ENCODE results near the gene KIFC3.
"Not testable (repeated sequence)": the region's sequence is repeated elsewhere in the genome, so short reads cannot be mapped to it uniquely, and the experiment has no call there.

The KIFC3 gene

GRCh38 chr16:57786632-57787518 lies 15.4 kb downstream of the KIFC3 start:
- no peak for DNase-seq

DNA sequence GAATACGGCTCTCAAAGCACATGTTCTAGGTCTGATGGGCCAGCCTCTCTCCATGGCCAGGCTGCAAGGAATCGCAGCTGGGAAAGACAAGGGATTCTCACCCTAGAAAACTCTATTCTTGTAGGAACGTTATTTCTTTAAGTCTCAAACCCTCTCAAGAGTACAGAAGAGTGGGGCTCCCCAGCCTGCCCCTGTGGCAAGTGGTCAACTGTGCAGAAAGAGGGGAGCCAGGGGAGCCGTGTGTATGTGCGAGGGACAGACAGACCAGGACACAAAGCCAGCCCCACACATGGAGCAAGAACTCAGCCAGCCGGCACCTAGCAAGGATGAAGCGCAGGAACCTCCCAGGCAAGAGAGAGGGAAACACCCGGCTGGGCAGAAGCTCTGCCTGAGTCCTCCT lies 16.4 kb downstream of the KIFC3 start:
- no peak for DNase-seq

DNA sequence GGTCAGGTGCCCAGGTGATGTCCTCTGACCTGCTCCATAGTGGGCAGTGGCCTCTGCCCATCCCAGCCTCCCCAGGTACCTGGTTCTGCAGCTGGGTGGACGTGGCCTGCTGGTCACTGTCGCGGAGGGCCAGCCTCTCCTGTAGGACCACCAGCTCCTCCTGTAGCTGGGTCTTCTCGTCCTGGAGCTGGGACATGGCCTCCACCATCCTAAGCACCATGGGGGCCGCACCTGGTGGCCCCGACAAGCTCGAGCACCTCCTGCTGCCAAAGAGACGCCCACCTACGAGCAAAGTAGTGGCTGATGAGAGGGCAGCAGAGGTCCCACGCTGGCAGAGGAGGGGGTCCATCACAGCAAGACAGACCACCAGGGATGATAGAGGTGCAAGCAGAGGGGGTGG lies 16.9 kb downstream of the KIFC3 start:
- no peak for DNase-seq

- no peak for DNase-seq
Observed at GRCh38 chr16:57784334-57784733, 18.0 kb downstream of the KIFC3 start.

DNA sequence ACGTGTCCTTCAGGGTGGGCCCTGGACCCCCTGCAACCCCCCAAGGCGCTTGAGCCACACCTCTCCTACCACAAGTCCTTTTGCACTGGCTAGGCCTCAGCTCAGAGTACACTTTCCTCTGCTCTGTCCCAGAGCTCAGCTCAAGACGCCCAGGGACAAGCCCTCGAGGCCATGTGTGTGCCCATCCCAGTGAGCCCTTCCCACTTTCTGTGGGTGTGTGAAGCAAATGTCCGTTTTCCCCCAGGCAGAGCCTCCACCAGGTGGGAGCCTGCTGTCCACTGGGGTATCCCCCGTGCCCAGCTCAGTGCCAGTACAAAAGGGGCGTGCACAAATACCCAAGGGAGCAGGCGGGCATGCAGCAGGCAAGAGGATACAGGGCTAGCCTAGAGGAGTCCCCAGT lies 18.4 kb downstream of the KIFC3 start:
- no peak for DNase-seq

- DNase-seq: no peak
Observed at GRCh38 chr16:57783116-57783515, 19.2 kb downstream of the KIFC3 start.

DNA sequence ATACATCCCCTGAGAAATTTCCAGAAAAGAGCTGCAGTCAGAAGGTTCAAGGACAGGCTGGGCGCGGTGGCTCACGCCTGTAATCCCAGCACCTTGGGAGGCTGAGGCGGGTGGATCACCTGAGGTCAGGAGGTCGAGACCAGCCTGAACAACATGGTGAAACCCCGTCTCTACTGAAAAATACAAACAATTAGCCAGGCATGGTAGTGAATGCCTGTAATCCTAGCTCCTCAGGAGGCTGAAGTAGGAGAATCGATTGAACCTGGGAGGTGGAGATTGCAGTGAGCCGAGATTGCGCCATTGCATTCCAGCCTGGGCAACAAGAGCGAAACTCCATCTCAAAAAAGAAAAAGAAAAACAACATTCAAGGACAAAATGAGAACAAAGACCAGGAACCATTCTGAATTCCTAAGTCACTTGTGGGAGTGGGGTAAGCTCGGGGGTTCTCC lies 19.7 kb downstream of the KIFC3 start:
- not testable (repeated sequence) for DNase-seq

DNA sequence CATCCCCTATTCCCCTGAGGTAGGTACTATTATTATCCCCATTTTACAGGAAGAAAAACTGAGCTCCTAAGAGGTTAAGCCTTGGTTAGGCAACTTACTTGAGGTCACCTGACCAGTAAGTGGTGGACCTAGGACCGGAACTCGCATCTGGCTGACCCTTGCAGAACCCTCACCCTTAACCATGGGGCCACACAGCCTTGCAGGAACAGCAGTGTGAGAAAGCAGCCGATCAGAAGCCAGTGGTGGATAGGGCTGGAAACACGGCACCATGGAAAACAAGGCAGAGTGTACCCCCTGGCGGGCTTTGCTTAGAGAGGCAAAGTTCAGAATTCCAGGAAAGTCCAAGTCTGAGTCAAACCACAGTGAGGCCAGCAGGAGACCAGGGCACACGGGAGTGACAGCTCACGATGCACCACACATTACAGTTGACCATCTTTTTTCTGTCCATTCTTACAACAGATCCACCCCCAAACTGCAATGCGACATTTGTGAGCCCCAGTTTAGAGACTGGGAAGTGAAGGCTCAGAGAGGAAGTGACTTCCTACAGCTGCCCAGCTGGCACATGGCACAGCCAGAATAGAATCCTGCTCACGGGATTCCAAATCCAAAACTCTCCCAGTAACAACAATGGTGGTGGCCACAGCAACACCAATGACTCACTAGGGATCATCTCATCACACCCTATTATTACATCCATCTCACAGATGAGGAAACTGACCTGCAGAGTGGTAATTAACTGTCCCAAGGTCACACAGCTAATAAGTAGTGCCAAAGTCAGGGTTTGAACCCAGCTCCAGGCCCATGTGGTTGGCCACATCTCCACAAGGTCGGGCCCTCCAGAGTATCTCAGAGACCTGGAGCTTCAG lies 20.3 kb downstream of the KIFC3 start:
- no peak for DNase-seq

DNA sequence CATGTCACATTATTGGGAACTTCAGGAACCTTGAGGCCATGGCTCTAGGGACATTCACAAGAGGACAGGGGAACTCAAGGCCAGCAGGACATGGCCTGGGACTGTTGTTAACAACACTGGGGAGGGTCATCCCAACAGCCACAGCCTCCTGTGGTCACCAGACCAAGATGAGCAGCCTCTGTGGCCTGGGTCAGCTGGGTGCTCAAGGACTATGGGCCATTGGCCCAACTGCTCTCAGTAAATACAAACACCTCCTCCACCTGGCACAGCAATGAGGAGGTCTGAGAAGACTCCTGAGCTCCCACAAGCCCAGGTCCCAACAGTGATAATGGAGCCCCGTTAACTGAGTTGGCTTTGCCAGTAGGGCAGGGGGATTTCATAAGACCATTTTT lies 20.9 kb downstream of the KIFC3 start:
- no peak for DNase-seq

DNA sequence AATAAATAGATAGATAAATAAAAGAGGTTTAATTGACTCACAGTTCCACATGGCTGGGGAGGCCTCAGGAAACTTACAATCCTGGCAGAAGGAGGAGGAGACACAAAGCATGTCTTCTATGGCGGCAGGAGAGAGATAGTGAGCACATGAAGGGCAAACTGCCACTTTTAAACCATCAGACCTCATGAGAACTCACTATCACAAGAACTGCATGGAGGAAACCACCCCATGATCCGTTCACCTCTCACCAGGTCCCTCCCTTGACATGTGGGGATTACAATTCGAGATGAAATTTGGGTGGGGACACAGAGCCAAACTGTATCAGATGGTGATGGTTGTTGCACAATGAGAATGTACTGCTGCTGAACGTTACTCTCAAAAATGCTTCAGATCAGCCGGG lies 22.5 kb downstream of the KIFC3 start:
- not testable (repeated sequence) for DNase-seq

DNA sequence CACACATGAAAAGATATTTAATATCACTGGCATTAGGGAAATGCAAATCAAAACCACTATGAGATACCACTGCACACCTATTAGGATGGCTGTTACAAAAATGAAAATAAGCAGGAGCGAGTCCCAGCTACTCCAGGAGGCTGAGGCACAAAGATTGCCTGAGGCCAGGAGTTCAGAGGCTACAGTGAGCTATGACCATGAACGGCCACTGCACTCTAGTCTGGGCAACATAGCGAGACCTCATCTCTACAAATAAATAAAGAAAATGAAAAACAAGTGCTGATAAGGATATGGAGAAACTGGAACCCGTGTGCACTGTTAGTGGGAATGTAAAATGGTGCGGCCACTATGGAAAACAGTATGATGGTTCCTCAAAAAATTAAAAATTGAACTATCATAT lies 23.6 kb downstream of the KIFC3 start:
- DNase-seq: no peak

DNA sequence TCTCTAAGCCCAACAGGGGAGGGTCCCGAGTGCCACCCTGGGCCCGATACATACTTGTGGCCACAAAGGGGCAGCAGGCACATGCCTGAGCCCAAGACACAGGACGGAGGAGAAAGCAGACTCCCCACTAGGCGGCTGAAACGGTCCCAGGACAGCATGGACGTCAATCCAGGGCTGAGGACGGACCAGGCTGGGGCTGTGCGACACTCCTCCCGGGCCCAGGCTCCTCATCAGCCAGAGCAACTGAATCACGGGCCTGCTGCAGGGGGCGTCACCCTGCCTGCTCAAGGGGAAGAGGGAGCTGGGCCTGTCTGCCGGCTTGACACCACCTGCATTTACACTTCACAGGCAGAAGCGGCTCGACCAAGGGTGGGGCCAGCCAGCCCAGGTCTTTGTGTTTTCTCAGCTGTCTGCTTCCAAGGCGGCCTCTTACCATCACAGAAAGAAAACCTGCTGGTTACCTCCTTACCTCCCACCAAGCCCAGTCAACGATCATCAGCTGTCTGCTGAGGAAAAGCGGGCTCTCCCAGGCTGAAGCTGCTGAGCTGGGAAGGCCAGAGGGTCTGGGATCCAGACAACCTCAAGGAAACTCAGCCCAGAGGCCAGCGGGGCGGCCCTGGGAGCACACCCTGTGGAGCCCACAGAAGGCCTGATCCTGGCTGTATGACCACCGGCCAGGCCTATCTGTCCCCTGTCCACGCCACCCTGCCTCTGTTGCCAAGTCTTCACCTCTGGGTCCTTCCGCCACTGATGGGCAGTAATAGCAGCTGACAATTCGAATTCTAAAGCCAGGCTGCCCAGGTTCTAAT lies 26.4 kb downstream of the KIFC3 start:
- DNase-seq: no peak

- no peak for DNase-seq
Observed at GRCh38 chr16:57774705-57775285, 27.5 kb downstream of the KIFC3 start.

GRCh38 chr16:57773655-57774295 lies 28.5 kb downstream of the KIFC3 start:
- DNase-seq: no peak

GRCh38 chr16:57773019-57773418 lies 29.3 kb downstream of the KIFC3 start:
- DNase-seq: no peak

GRCh38 chr16:57771141-57771785 lies 31.0 kb downstream of the KIFC3 start:
- no peak for DNase-seq

GRCh38 chr16:57770361-57770760 lies 31.9 kb downstream of the KIFC3 start:
- no peak for DNase-seq

- DNase-seq: no peak
Observed at GRCh38 chr16:57769541-57770145, 32.6 kb downstream of the KIFC3 start.

DNA sequence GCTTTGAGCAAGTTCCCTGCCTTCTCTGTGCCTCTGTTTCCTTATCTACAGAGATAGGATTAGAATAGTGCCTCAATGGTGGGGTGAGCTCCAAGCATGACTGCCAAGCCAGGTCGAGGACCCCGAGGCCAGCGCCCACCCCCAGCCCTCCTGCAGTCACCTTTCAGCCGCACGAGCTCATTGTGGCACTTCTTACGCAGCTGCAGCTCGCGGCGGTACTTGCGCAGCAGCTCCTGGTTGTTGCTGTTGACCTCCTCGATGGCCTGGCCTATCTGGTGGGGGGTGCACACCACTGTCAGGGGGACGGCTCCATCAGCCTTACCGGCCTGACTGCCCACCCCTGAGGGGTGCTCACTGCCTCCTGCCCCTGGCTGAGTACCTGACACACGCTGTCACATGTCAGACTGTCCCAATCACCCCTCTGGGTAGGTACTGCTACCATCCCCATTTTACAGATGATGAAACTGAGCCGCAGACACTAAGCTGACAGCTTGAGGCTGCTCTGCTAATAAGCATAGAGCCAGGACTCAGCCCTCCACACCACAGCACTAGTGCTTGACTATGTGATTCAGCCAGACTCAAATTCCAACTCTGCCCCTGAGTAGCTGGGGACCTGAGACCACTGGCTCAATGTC lies 35.5 kb downstream of the KIFC3 start:
- DNase-seq: no peak

GRCh38 chr16:57765160-57765728 lies 37.0 kb downstream of the KIFC3 start:
- no peak for DNase-seq
